Progenitor cell of endocrine pancreas (in vitro differentiated cells): ENCODE data around the gene RLIM. TPM values are rescaled to one million over a fixed set of nuclear protein-coding genes. Genes with fewer than 3 reads are reported as not detected.

ENCODE experiments used
- DNase-seq: peaks from one replicate; pipeline ENCODE4 v3.0.0; 2021; ENCODE audit warnings: low spot score; ENCODE audit not compliant: unreplicated experiment
- H3K27ac Mint-ChIP-seq: 2 replicates; pipeline ENCODE4 v1.8.0; 2021; ENCODE audit warnings: mild to moderate bottlenecking, moderate library complexity, mixed read lengths
- H3K27me3 Mint-ChIP-seq: 2 replicates; pipeline ENCODE4 v1.8.0; 2021; ENCODE audit warnings: mixed read lengths
- H3K36me3 Mint-ChIP-seq: 2 replicates; pipeline ENCODE4 v1.8.0; 2022; ENCODE audit warnings: mixed read lengths; ENCODE audit not compliant: insufficient read depth
- H3K4me1 Mint-ChIP-seq: 2 replicates; pipeline ENCODE4 v1.8.0; 2021; ENCODE audit warnings: low read depth, mixed read lengths
- H3K4me3 Mint-ChIP-seq: 2 replicates; pipeline ENCODE4 v1.8.0; 2021; ENCODE audit warnings: low read depth, mild to moderate bottlenecking, moderate library complexity, mixed read lengths
- H3K9me3 Mint-ChIP-seq: 2 replicates; pipeline ENCODE4 v1.8.0; 2021; ENCODE audit warnings: low read depth, mixed read lengths
- total RNA-seq: library from RNA; stranded (reverse); gene quantifications from 2 replicates; pipeline ENCODE4 v1.2.1, GENCODE V29; 2021
- TF ChIP-seq, protein P1 (sequence below): fragments of 200-600 bp; sonication (generic); IDR thresholded peaks from one replicate; pipeline ENCODE4 v1.5.0; 2021; ENCODE audit warnings: antibody characterized with exemption, mild to moderate bottlenecking; ENCODE audit not compliant: unreplicated experiment

The RLIM gene
- total RNA-seq, 1 donor from 2014 or later = 33.1 TPM

DNA sequence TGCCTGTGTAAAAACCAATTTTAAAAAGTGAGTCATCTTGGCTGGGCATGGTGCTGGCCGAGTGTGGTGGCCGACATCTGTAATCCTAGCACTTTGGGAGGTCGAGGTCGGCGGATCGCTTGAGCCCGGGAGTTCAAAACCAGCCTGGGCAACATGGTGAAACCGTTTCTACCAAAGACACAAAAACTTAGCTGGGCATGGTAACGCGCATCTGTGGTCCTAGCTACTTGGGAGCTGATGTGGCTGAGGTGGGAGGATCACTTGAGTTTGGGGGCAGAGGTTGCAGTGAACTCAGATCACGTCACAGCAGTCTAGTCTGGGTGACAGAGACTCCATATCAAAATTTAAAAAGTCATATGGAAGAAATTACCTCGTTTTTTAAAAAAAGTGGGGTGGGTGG lies 7.6 kb downstream of the RLIM start:
- H3K4me1 Mint-ChIP-seq = peaks cover 7% of the 10 kb centered on the region

DNA sequence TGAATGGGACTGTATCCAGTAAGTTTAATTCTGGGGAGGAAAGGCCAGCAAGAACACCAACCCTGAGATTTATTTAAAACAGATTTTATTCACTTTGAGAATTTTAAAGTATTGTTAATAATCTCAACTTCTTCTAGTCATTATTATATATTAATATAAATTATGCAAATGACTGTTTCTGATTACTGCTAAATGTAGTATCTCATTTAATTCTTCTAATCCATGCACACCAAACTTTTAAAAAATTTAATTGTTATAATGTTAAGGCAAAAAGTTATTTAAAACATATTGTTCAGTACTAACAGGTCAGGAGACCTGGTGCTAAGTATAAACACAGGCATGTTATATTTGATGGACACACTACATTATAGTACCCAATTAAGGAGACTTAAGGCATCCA lies 8.1 kb downstream of the RLIM start:
- DNase-seq = no peak
- H3K9me3 Mint-ChIP-seq = peaks cover 12% of the 10 kb centered on the region
- no peaks in the 10 kb centered on the region for H3K27me3 Mint-ChIP-seq
- H3K4me3 Mint-ChIP-seq = no peak overlapping the region
- peaks cover 7% of the 10 kb centered on the region for H3K36me3 Mint-ChIP-seq
- H3K4me1 Mint-ChIP-seq = peaks cover 7% of the 10 kb centered on the region
- H3K27ac Mint-ChIP-seq = no peak overlapping the region
- TF ChIP-seq, protein P1, sequence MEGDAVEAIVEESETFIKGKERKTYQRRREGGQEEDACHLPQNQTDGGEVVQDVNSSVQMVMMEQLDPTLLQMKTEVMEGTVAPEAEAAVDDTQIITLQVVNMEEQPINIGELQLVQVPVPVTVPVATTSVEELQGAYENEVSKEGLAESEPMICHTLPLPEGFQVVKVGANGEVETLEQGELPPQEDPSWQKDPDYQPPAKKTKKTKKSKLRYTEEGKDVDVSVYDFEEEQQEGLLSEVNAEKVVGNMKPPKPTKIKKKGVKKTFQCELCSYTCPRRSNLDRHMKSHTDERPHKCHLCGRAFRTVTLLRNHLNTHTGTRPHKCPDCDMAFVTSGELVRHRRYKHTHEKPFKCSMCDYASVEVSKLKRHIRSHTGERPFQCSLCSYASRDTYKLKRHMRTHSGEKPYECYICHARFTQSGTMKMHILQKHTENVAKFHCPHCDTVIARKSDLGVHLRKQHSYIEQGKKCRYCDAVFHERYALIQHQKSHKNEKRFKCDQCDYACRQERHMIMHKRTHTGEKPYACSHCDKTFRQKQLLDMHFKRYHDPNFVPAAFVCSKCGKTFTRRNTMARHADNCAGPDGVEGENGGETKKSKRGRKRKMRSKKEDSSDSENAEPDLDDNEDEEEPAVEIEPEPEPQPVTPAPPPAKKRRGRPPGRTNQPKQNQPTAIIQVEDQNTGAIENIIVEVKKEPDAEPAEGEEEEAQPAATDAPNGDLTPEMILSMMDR = no peak

More for the DNA sequence above, 7.6 kb downstream of the RLIM start:
- TF ChIP-seq, protein P1 = no peak
- no peaks in the 10 kb centered on the region for H3K27me3 Mint-ChIP-seq
- H3K4me3 Mint-ChIP-seq = no peak overlapping the region
- no peak overlapping the region for H3K27ac Mint-ChIP-seq
- peaks cover 12% of the 10 kb centered on the region for H3K9me3 Mint-ChIP-seq
- no peak for DNase-seq
- H3K36me3 Mint-ChIP-seq = peaks cover 7% of the 10 kb centered on the region

DNA sequence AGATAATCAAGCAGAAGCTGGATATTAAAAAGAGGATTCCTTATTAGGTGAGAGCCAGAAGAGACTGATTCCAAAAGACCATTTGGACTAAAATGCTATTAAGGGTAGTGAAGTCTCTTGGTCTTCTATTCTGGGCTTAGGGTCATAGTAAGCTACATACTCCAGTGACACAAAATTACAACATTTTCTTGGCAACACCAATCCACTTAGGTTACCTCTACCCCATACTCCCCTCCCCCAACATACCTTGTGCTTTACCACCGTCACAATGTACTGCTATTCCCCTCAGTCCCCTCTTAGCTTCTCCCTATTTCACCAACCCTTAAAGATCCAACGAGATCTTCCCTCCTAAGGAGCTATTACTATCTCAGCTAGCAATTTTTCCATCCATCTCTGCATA lies 11.4 kb downstream of the RLIM start:
- Mint-ChIP-seq H3K27me3 (no peaks in the 10 kb centered on the region), H3K36me3 (peaks cover 7% of the 10 kb centered on the region), H3K4me3 (no peak overlapping the region), H3K9me3 (peaks cover 11% of the 10 kb centered on the region), H3K27ac (no peak overlapping the region), H3K4me1 (peaks cover 10% of the 10 kb centered on the region)
- TF ChIP-seq, protein P1 = no peak
- no peak for DNase-seq

DNA sequence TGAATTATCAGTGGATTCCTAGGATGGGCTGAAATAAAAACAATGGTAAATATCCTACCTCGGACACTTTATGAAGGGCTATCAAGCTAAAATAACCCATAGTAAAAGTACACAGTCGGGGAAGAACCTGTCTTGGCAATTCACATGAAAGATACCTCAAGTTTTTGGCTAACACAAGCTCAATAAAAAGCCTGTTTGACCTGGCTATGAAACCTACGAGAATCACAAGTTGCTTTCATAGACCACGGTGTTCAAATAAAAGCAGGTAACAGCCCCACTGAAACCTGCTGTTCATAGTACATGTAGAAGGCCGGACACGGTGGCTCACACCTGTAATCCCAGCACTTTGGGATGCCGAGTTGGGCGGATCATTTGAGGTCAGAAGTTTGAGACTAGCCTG lies 12.3 kb downstream of the RLIM start:
- H3K27ac Mint-ChIP-seq = no peak overlapping the region
- no peaks in the 10 kb centered on the region for H3K27me3 Mint-ChIP-seq
- peaks cover 7% of the 10 kb centered on the region for H3K36me3 Mint-ChIP-seq
- peaks cover 10% of the 10 kb centered on the region for H3K4me1 Mint-ChIP-seq
- TF ChIP-seq, protein P1 = no peak
- no peak for DNase-seq
- no peak overlapping the region for H3K4me3 Mint-ChIP-seq
- H3K9me3 Mint-ChIP-seq = peaks cover 11% of the 10 kb centered on the region

DNA sequence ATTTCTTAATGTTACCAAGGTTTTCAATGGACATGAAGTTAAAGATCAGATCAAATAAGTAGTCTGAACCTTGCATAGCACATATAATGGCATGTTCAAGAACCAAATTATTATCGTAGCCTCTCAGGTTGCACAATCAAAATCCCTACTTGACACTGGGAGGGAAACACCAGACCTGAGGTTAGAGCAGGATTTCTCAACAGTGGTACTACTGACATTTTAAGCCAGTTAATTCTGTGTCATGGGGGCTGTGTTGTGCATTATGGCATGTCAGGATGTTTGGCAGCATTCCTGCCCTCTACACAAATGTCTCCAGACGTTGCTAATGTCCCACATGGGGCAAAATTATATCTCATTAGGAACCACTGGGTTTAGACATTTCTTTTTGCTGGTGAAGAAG lies 20.8 kb downstream of the RLIM start:
- TF ChIP-seq, protein P1 = no peak
- Mint-ChIP-seq H3K27me3 (no peaks in the 10 kb centered on the region), H3K27ac (no peak overlapping the region), H3K4me3 (no peak overlapping the region), H3K9me3 (peaks cover 10% of the 10 kb centered on the region), H3K4me1 (no peaks in the 10 kb centered on the region), H3K36me3 (peaks cover 12% of the 10 kb centered on the region)
- no peak for DNase-seq
